BLaER1 (cell line): ENCODE data around the gene L2HGDH.

Source experiments
- H3K27ac ChIP-seq: shearing (Covaris generic); formaldehyde crosslinking; 2 replicates; pipeline ENCODE4 v1.8.1; 2022
- H3K27me3 ChIP-seq: shearing (Covaris generic); formaldehyde crosslinking; 2 replicates; pipeline ENCODE4 v1.8.1; 2022
- H3K36me3 ChIP-seq: shearing (Covaris generic); formaldehyde crosslinking; 2 replicates; pipeline ENCODE4 v1.8.1; 2022
- H3K4me1 ChIP-seq: shearing (Covaris generic); formaldehyde crosslinking; 2 replicates; pipeline ENCODE4 v1.8.1; 2022
- H3K4me2 ChIP-seq: shearing (Covaris generic); formaldehyde crosslinking; 2 replicates; pipeline ENCODE4 v1.8.1; 2022
- H3K4me3 ChIP-seq: shearing (Covaris generic); formaldehyde crosslinking; 2 replicates; pipeline ENCODE4 v1.8.1; 2022
- H3K9ac ChIP-seq: shearing (Covaris generic); formaldehyde crosslinking; 2 replicates; pipeline ENCODE4 v1.8.1; 2022
- H3K9me3 ChIP-seq: shearing (Covaris generic); formaldehyde crosslinking; 2 replicates; pipeline ENCODE4 v1.8.1; 2022
- H4K20me1 ChIP-seq: shearing (Covaris generic); formaldehyde crosslinking; 2 replicates; pipeline ENCODE4 v1.8.1; 2022
- Cebpa-rat ChIP-seq: shearing (Covaris generic); IDR thresholded peaks from 2 replicates; pipeline ENCODE4 v1.8.1; 2022

L2HGDH gene

GRCh38 chr14:50352584-50352983 is 40.6 kb upstream of the L2HGDH start:
- no peak overlapping the region for H3K27ac ChIP-seq
- no peaks in the 10 kb centered on the region for H3K4me1 ChIP-seq
- no peak for TF ChIP-seq Cebpa-rat

GRCh38 chr14:50350975-50351374 is 38.9 kb upstream of the L2HGDH start:
- H3K27ac ChIP-seq, result no peak overlapping the region
- no peaks in the 10 kb centered on the region for H3K27me3 ChIP-seq
- no peaks in the 10 kb centered on the region for H4K20me1 ChIP-seq
- no peaks in the 10 kb centered on the region for H3K9me3 ChIP-seq
- no peak overlapping the region for H3K9ac ChIP-seq
- H3K4me1 ChIP-seq, result no peaks in the 10 kb centered on the region
- no peak overlapping the region for H3K4me2 ChIP-seq
- no peak for TF ChIP-seq Cebpa-rat
- H3K36me3 ChIP-seq, result no peaks in the 10 kb centered on the region
- no peak overlapping the region for H3K4me3 ChIP-seq

More at GRCh38 chr14:50352584-50352983, 40.6 kb upstream of the L2HGDH start:
- Histone ChIP-seq H3K9ac (no peak overlapping the region), H3K27me3 (no peaks in the 10 kb centered on the region), H3K9me3 (no peaks in the 10 kb centered on the region), H3K4me3 (no peak overlapping the region), H3K4me2 (no peak overlapping the region), H3K36me3 (no peaks in the 10 kb centered on the region), H4K20me1 (no peaks in the 10 kb centered on the region)

- no peak overlapping the region for H3K4me2 ChIP-seq
- no peak overlapping the region for H3K27ac ChIP-seq
- H4K20me1 ChIP-seq, result no peaks in the 10 kb centered on the region
- H3K4me3 ChIP-seq, result no peak overlapping the region
- no peaks in the 10 kb centered on the region for H3K27me3 ChIP-seq
- no peaks in the 10 kb centered on the region for H3K9me3 ChIP-seq
- no peak for TF ChIP-seq Cebpa-rat
- peaks cover 2% of the 10 kb centered on the region; the same call in 1 of the 2 replicates for H3K4me1 ChIP-seq
- H3K9ac ChIP-seq, result no peak overlapping the region
- H3K36me3 ChIP-seq, result no peaks in the 10 kb centered on the region
Measured at GRCh38 chr14:50348933-50349332, 36.9 kb upstream of the L2HGDH start.

GRCh38 chr14:50347521-50347920 is 35.5 kb upstream of the L2HGDH start:
- H3K4me2 ChIP-seq, result no peak overlapping the region

GRCh38 chr14:50345846-50346422 is 33.9 kb upstream of the L2HGDH start:
- Histone ChIP-seq H3K4me3 (no peak overlapping the region), H3K9me3 (no peaks in the 10 kb centered on the region), H3K4me2 (no peak overlapping the region), H3K27ac (no peak overlapping the region), H4K20me1 (no peaks in the 10 kb centered on the region), H3K36me3 (no peaks in the 10 kb centered on the region), H3K27me3 (no peaks in the 10 kb centered on the region), H3K4me1 (peaks cover 22% of the 10 kb centered on the region), H3K9ac (no peak overlapping the region)
- no peak for TF ChIP-seq Cebpa-rat

More at GRCh38 chr14:50347521-50347920, 35.5 kb upstream of the L2HGDH start:
- Histone ChIP-seq H3K36me3 (no peaks in the 10 kb centered on the region), H4K20me1 (no peaks in the 10 kb centered on the region), H3K4me1 (peaks cover 16% of the 10 kb centered on the region), H3K27me3 (no peaks in the 10 kb centered on the region), H3K4me3 (no peak overlapping the region), H3K27ac (no peak overlapping the region), H3K9me3 (no peaks in the 10 kb centered on the region), H3K9ac (no peak overlapping the region)
- TF ChIP-seq Cebpa-rat, result no peak

GRCh38 chr14:50344876-50345563 is 33.0 kb upstream of the L2HGDH start:
- Histone ChIP-seq H3K4me2 (no peak overlapping the region), H3K27me3 (no peaks in the 10 kb centered on the region), H3K36me3 (no peaks in the 10 kb centered on the region), H4K20me1 (no peaks in the 10 kb centered on the region), H3K4me1 (peaks cover 22% of the 10 kb centered on the region), H3K4me3 (no peak overlapping the region), H3K27ac (no peak overlapping the region), H3K9ac (no peak overlapping the region), H3K9me3 (no peaks in the 10 kb centered on the region)
- TF ChIP-seq Cebpa-rat, result no peak

GRCh38 chr14:50344116-50344775 is 32.2 kb upstream of the L2HGDH start:
- peaks cover 22% of the 10 kb centered on the region for H3K4me1 ChIP-seq
- H3K27me3 ChIP-seq, result no peaks in the 10 kb centered on the region
- no peaks in the 10 kb centered on the region for H3K36me3 ChIP-seq
- H3K9me3 ChIP-seq, result no peaks in the 10 kb centered on the region
- TF ChIP-seq Cebpa-rat, result no peak
- H3K4me3 ChIP-seq, result no peak overlapping the region
- no peak overlapping the region for H3K9ac ChIP-seq
- H3K27ac ChIP-seq, result no peak overlapping the region
- no peak overlapping the region for H3K4me2 ChIP-seq
- H4K20me1 ChIP-seq, result no peaks in the 10 kb centered on the region

- H3K27ac ChIP-seq, result no peak overlapping the region
- no peaks in the 10 kb centered on the region for H3K9me3 ChIP-seq
- peaks cover 22% of the 10 kb centered on the region for H3K4me1 ChIP-seq
- H4K20me1 ChIP-seq, result no peaks in the 10 kb centered on the region
- no peak overlapping the region for H3K4me3 ChIP-seq
- no peak for TF ChIP-seq Cebpa-rat
- peak overlapping the region; percentile 33 for H3K4me2 ChIP-seq
- no peak overlapping the region for H3K9ac ChIP-seq
- no peaks in the 10 kb centered on the region for H3K27me3 ChIP-seq
- no peaks in the 10 kb centered on the region for H3K36me3 ChIP-seq
Measured at GRCh38 chr14:50343434-50343833, 31.4 kb upstream of the L2HGDH start.

GRCh38 chr14:50342221-50343078 is 30.4 kb upstream of the L2HGDH start:
- no peak for TF ChIP-seq Cebpa-rat
- peaks cover 22% of the 10 kb centered on the region for H3K4me1 ChIP-seq

More at GRCh38 chr14:50342221-50343078, 30.4 kb upstream of the L2HGDH start:
- Histone ChIP-seq H3K4me3 (no peak overlapping the region), H3K9ac (no peak overlapping the region), H3K4me2 (peak overlapping the region; percentile 33), H3K27ac (no peak overlapping the region), H3K36me3 (no peaks in the 10 kb centered on the region), H3K9me3 (no peaks in the 10 kb centered on the region), H3K27me3 (no peaks in the 10 kb centered on the region), H4K20me1 (no peaks in the 10 kb centered on the region)
